ENCODE data around the gene USP2. TPM values are rescaled to one million over a fixed set of nuclear protein-coding genes. Genes with fewer than 3 reads are reported as not detected.
A peak's percentile ranks its signal among the peaks of the same experiment; 100 is the strongest.

Gene USP2
- total and polyA plus RNA-seq, 2 donors (not counting 1 experiment from before 2014, with no cell fraction given): 0.66 to 2.3 TPM

DNA sequence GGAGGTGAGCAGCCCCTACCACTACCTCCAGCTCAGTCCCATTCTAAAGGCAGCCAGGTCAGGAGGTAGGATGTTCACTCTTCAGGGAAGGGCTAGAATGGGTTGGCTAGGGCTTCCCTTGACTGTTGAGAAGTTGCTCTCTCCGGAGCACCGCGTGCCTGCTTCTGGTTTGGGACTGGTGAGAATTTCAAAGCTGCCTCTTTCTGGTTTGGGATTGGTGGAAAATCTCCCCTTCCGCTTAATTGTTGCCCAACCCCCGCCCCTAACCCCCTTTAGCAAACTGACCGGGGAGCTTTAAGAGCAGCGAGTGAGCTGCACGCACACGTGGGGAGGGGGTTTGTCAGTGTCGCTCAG lies 686 bp downstream of the USP2 start:
- Histone ChIP-seq H3K27ac (ENCODE audit: insufficient read depth, low read length) (peak overlapping the region; percentile 29), H3K4me3 (replicated peaks in 1 of 4; ENCODE audit: control extremely low read depth in 1 of 4, insufficient read depth in 1 of 4, low read depth in 3 of 4, low read length in 4 of 4) (peak overlapping the region; percentile 49 to 70 (median 67)), H3K9ac (ENCODE audit: insufficient read depth, low read length) (peak overlapping the region; percentile 62), H3K36me3 (ENCODE audit: control insufficient read depth, insufficient read depth, low read length) (no peaks in the 10 kb centered on the region), H3K9me3 (ENCODE audit: control insufficient read depth, insufficient read depth, low read depth, low read length) (no peaks in the 10 kb centered on the region), H4K20me1 (ENCODE audit: control insufficient read depth, extremely low read depth, insufficient read depth, low read length) (no peaks in the 10 kb centered on the region), H3K27me3 (ENCODE audit: control insufficient read depth, insufficient read depth, low read length) (peaks cover 6% of the 10 kb centered on the region), H2AFZ (ENCODE audit: low read length) (peak overlapping the region; percentile 77), H3K79me2 (ENCODE audit: control insufficient read depth, insufficient read depth, low read length) (no peaks in the 10 kb centered on the region), H3K4me2 (ENCODE audit: extremely low read depth, insufficient read depth, low read length) (peak overlapping the region; percentile 98), H3K4me1 (ENCODE audit: control insufficient read depth, extremely low read depth, insufficient read depth, low read length) (peaks cover 20% of the 10 kb centered on the region)
- TF ChIP-seq EZH2 (IDR thresholded peaks at IDR 0.05; ENCODE audit: low read length, missing control alignments): no peak
- TF ChIP-seq, protein P1, sequence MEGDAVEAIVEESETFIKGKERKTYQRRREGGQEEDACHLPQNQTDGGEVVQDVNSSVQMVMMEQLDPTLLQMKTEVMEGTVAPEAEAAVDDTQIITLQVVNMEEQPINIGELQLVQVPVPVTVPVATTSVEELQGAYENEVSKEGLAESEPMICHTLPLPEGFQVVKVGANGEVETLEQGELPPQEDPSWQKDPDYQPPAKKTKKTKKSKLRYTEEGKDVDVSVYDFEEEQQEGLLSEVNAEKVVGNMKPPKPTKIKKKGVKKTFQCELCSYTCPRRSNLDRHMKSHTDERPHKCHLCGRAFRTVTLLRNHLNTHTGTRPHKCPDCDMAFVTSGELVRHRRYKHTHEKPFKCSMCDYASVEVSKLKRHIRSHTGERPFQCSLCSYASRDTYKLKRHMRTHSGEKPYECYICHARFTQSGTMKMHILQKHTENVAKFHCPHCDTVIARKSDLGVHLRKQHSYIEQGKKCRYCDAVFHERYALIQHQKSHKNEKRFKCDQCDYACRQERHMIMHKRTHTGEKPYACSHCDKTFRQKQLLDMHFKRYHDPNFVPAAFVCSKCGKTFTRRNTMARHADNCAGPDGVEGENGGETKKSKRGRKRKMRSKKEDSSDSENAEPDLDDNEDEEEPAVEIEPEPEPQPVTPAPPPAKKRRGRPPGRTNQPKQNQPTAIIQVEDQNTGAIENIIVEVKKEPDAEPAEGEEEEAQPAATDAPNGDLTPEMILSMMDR (conservative IDR thresholded peaks at IDR 0.05 in 1 of 2, IDR thresholded peaks at IDR 0.05 in 1 of 2; ENCODE audit: low read depth in 1 of 2, low read length in 2 of 2): no peak
- DNase-seq (ENCODE audit: low read depth in 2 of 2): no peak

DNA sequence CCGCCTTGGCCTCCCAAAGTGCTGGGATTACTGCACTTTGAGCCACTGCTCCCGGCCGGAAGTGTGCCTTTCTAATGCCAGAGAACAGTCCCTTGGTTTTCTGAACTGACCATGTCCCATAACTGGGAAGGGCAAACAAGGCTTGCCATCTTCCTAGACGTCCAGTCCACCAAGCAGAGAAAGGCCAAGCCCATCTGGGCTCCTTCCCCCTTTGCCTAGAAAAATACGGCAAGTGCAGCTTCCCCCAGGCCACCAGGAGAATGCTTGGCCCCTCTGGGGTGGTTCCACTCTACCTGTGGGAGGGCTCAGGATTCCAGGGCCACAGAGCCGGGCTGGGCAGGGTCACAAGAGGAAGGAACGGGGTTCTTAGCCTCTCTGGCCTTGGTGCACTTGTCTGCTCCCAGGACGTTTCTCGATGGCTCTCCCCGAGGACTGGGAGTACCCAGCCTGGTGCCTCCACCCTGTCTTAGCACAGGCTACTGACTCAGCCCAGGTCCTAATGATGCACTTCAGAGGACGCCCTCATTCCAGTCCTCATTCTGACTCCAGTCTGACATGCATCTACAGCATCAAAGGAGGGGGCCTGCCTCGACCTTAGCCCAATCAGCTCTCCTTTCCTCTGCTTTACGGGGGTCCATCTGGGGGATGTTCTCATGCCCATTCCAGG lies 1.2 kb downstream of the USP2 start:
- Histone ChIP-seq H3K9ac (ENCODE audit: insufficient read depth, low read length) (no peak overlapping the region), H3K4me2 (ENCODE audit: extremely low read depth, insufficient read depth, low read length) (peak overlapping the region; percentile 98), H3K4me1 (ENCODE audit: control insufficient read depth, extremely low read depth, insufficient read depth, low read length) (peaks cover 25% of the 10 kb centered on the region)

DNA sequence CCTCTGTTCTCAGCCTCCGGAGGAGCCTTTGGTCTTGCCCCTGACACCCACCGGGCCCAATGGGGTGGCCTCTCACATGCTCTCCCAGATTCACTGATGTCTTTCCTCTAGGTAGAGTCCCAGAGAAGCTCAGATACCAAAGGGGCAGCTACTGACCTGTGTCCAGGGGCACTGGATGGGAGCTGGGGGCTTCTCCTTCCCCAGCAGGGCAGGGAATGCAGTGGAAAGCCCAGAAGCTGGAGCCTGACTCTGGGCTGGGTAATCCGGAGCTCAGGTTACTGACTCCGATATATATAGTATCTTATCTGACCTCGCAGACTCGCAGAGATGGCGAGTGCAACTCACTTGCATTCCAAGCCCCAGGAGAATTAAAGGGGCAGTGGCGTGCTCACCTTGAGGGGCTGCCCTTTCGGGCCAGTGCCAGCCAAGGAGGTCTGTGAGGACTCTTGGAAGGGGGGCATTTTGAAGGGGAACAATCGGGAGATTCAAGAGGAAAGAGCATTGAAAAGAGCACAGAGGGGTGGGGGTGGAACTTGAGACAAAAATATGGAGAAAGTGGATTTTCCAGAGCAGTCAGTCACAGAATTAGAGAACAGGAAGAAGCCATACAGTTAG lies 2.5 kb downstream of the USP2 start:
- no peaks in the 10 kb centered on the region for H3K79me2 ChIP-seq (ENCODE audit: control insufficient read depth, insufficient read depth, low read length)
- no peak overlapping the region for H3K4me3 ChIP-seq (replicated peaks in 1 of 4; ENCODE audit: control extremely low read depth in 1 of 4, insufficient read depth in 1 of 4, low read depth in 3 of 4, low read length in 4 of 4)
- no peak for DNase-seq (ENCODE audit: low read depth in 2 of 2)
- peaks cover 4% of the 10 kb centered on the region for H3K27me3 ChIP-seq (ENCODE audit: control insufficient read depth, insufficient read depth, low read length)
- H3K9me3 ChIP-seq (ENCODE audit: control insufficient read depth, insufficient read depth, low read depth, low read length): no peaks in the 10 kb centered on the region
- no peak overlapping the region for H3K4me2 ChIP-seq (ENCODE audit: extremely low read depth, insufficient read depth, low read length)
- H3K27ac ChIP-seq (ENCODE audit: insufficient read depth, low read length): no peak overlapping the region
- H3K9ac ChIP-seq (ENCODE audit: insufficient read depth, low read length): no peak overlapping the region
- H2AFZ ChIP-seq (ENCODE audit: low read length): no peak overlapping the region
- no peaks in the 10 kb centered on the region for H4K20me1 ChIP-seq (ENCODE audit: control insufficient read depth, extremely low read depth, insufficient read depth, low read length)
- no peaks in the 10 kb centered on the region for H3K36me3 ChIP-seq (ENCODE audit: control insufficient read depth, insufficient read depth, low read length)
- no peak for TF ChIP-seq EZH2 (IDR thresholded peaks at IDR 0.05; ENCODE audit: low read length, missing control alignments)
- peaks cover 35% of the 10 kb centered on the region for H3K4me1 ChIP-seq (ENCODE audit: control insufficient read depth, extremely low read depth, insufficient read depth, low read length)

More for the DNA sequence above, 1.2 kb downstream of the USP2 start:
- Histone ChIP-seq H4K20me1 (ENCODE audit: control insufficient read depth, extremely low read depth, insufficient read depth, low read length) (no peaks in the 10 kb centered on the region), H3K4me3 (replicated peaks in 1 of 4; ENCODE audit: control extremely low read depth in 1 of 4, insufficient read depth in 1 of 4, low read depth in 3 of 4, low read length in 4 of 4) (no peak overlapping the region), H3K27ac (ENCODE audit: insufficient read depth, low read length) (no peak overlapping the region), H3K36me3 (ENCODE audit: control insufficient read depth, insufficient read depth, low read length) (no peaks in the 10 kb centered on the region), H2AFZ (ENCODE audit: low read length) (no peak overlapping the region), H3K27me3 (ENCODE audit: control insufficient read depth, insufficient read depth, low read length) (peaks cover 6% of the 10 kb centered on the region), H3K9me3 (ENCODE audit: control insufficient read depth, insufficient read depth, low read depth, low read length) (no peaks in the 10 kb centered on the region), H3K79me2 (ENCODE audit: control insufficient read depth, insufficient read depth, low read length) (no peaks in the 10 kb centered on the region)
- TF ChIP-seq, protein P1 (conservative IDR thresholded peaks at IDR 0.05 in 1 of 2, IDR thresholded peaks at IDR 0.05 in 1 of 2; ENCODE audit: low read depth in 1 of 2, low read length in 2 of 2): no peak
- TF ChIP-seq EZH2 (IDR thresholded peaks at IDR 0.05; ENCODE audit: low read length, missing control alignments): no peak
- no peak for DNase-seq (ENCODE audit: low read depth in 2 of 2)
